Loucy (cell line): ENCODE data around the gene NDUFA3.

Source experiments
- H2AFZ ChIP-seq: fragments of 200-600 bp; sonication (generic); 2 replicates; pipeline ENCODE4 v1.6.0; 2016; ENCODE audit warnings: antibody characterized with exemption, mild to moderate bottlenecking, low read length, moderate library complexity
- H3F3A ChIP-seq: fragments of 200-600 bp; 2 replicates; pipeline ENCODE4 v1.6.0; 2016; ENCODE audit warnings: antibody characterized with exemption, low read depth, mild to moderate bottlenecking
- H3K27me3 ChIP-seq: fragments of 200-600 bp; sonication (generic); 2 replicates; pipeline ENCODE4 v1.6.1; 2014; ENCODE audit warnings: low read length, mild to moderate bottlenecking; ENCODE audit not compliant: insufficient read depth, poor library complexity, severe bottlenecking
- H3K36me3 ChIP-seq: fragments of 200-600 bp; sonication (generic); 2 replicates; pipeline ENCODE4 v1.6.1; 2016; ENCODE audit warnings: low read length; ENCODE audit not compliant: insufficient read depth
- H3K4me1 ChIP-seq: fragments of 200-600 bp; sonication (generic); 2 replicates; pipeline ENCODE4 v1.5.1; 2014; ENCODE audit warnings: low read length, mild to moderate bottlenecking; ENCODE audit not compliant: insufficient read depth, poor library complexity, severe bottlenecking
- H3K4me2 ChIP-seq: fragments of 200-600 bp; sonication (generic); 2 replicates; pipeline ENCODE4 v1.6.0; 2014; ENCODE audit warnings: antibody characterized with exemption, low read length, low read depth, mild to moderate bottlenecking; ENCODE audit not compliant: poor library complexity, severe bottlenecking
- H3K4me3 ChIP-seq: fragments of 200-600 bp; sonication (generic); 2 replicates; pipeline ENCODE4 v1.5.1; 2014; ENCODE audit warnings: low read length, mild to moderate bottlenecking, mixed read lengths; ENCODE audit not compliant: poor library complexity, severe bottlenecking
- H3K79me2 ChIP-seq: fragments of 200-600 bp; sonication (generic); 2 replicates; pipeline ENCODE4 v1.6.1; 2014; ENCODE audit warnings: low read length; ENCODE audit not compliant: insufficient read depth
- H3K9ac ChIP-seq: fragments of 200-600 bp; sonication (generic); 2 replicates; pipeline ENCODE4 v1.6.0; 2014; ENCODE audit warnings: mild to moderate bottlenecking, low read depth, low read length, moderate library complexity; ENCODE audit not compliant: poor library complexity, severe bottlenecking
- H3K9me2 ChIP-seq: fragments of 200-600 bp; sonication (generic); replicated peaks from 2 replicates; pipeline ENCODE4 v1.6.1; 2016; ENCODE audit warnings: low read depth, low read length, mixed read lengths
- H3K9me3 ChIP-seq: fragments of 200-600 bp; sonication (generic); 2 replicates; pipeline ENCODE4 v1.6.1; 2014; ENCODE audit warnings: mild to moderate bottlenecking, antibody characterized with exemption, low read length, low read depth; ENCODE audit not compliant: insufficient read depth
- H4K20me1 ChIP-seq: fragments of 200-600 bp; sonication (generic); 2 replicates; pipeline ENCODE4 v1.6.0; 2014; ENCODE audit warnings: antibody characterized with exemption, low read length, mild to moderate bottlenecking; ENCODE audit not compliant: insufficient read depth, poor library complexity, severe bottlenecking
- CTCF ChIP-seq: fragments of 200-600 bp; sonication (generic); conservative IDR thresholded peaks from 2 replicates; pipeline ENCODE4 v1.5.1; 2014; ENCODE audit warnings: mild to moderate bottlenecking, antibody characterized with exemption, low read length
- EZH2phosphoT487 ChIP-seq: fragments of 200-600 bp; IDR thresholded peaks from 2 replicates; pipeline ENCODE4 v1.6.1; 2018; ENCODE audit warnings: antibody characterized with exemption, mild to moderate bottlenecking, moderate library complexity, borderline replicate concordance

NDUFA3 gene

GRCh38 chr19:54102421-54103169 is at the start of gene NDUFA3:
TSS of gene NDUFA3 (plus strand) at chr19:54102855. CDS start at chr19:54102879, 24 bp downstream.
- Histone ChIP-seq H3K4me3 (peak within 1 kb of the TSS; percentile 94), H2AFZ (peak within 1 kb of the TSS; percentile 87)

GRCh38 chr19:54062643-54063042 is 40.0 kb upstream of the NDUFA3 start:
- no peak for TF ChIP-seq CTCF
- TF ChIP-seq EZH2phosphoT487, result no peak
- Histone ChIP-seq H3K79me2 (no peaks in the 10 kb centered on the region), H3K4me1 (no peaks in the 10 kb centered on the region), H3K4me3 (no peak overlapping the region), H3K9me2 (no peaks in the 10 kb centered on the region), H3K4me2 (no peak overlapping the region), H3K27me3 (no peaks in the 10 kb centered on the region), H2AFZ (no peak overlapping the region), H3K9ac (no peak overlapping the region), H3K9me3 (no peaks in the 10 kb centered on the region), H3K36me3 (no peaks in the 10 kb centered on the region), H3F3A (no peaks in the 10 kb centered on the region), H4K20me1 (no peaks in the 10 kb centered on the region)

More at GRCh38 chr19:54102421-54103169, at the start of gene NDUFA3:
- peaks cover 8% of the 10 kb centered on the region for H3K4me1 ChIP-seq
- no peaks in the 10 kb centered on the region for H3K9me2 ChIP-seq
- peaks cover 34% of the 10 kb centered on the region for H3K79me2 ChIP-seq
- H3K9me3 ChIP-seq, result no peaks in the 10 kb centered on the region
- H3F3A ChIP-seq, result no peaks in the 10 kb centered on the region
- H4K20me1 ChIP-seq, result no peaks in the 10 kb centered on the region
- TF ChIP-seq CTCF, result no peak
- TF ChIP-seq EZH2phosphoT487, result no peak
- no peaks in the 10 kb centered on the region for H3K27me3 ChIP-seq
- H3K4me2 ChIP-seq, result peak within 1 kb of the TSS; percentile 95
- peak within 1 kb of the TSS; percentile 92 for H3K9ac ChIP-seq
- H3K36me3 ChIP-seq, result peaks cover 14% of the 10 kb centered on the region; the same call in 1 of the 2 replicates

- TF ChIP-seq CTCF, result no peak
- TF ChIP-seq EZH2phosphoT487, result no peak
- Histone ChIP-seq H3K9me3 (no peaks in the 10 kb centered on the region), H3K27me3 (no peaks in the 10 kb centered on the region), H3K9me2 (no peaks in the 10 kb centered on the region), H2AFZ (no peak within 1 kb of the TSS), H3K4me1 (no peaks in the 10 kb centered on the region), H3K4me2 (no peak within 1 kb of the TSS), H3K4me3 (no peak within 1 kb of the TSS), H3K9ac (no peak within 1 kb of the TSS), H3K79me2 (no peaks in the 10 kb centered on the region), H3K36me3 (no peaks in the 10 kb centered on the region), H4K20me1 (no peaks in the 10 kb centered on the region), H3F3A (no peaks in the 10 kb centered on the region)
Measured at GRCh38 chr19:54063350-54064116, 39.1 kb upstream of the NDUFA3 start, which contains the start of gene VSTM1. TSS of gene VSTM1 (minus strand) at chr19:54063897. CDS start at chr19:54063777, 120 bp downstream.
